H1 (cell line): ENCODE measurements around the gene EPHA2. TPM values are rescaled to one million over a fixed set of nuclear protein-coding genes. Genes with fewer than 3 reads are reported as not detected.

Experiments used
- CTCF ChIA-PET: fragments of 300-600 bp; sonication (Branson Sonifier 250); formaldehyde crosslinking; loops from one replicate; lab custom pipeline; 2021; ENCODE audit not compliant: partially characterized antibody; lab: Charles Lee
- POLR2A ChIA-PET: fragments of 300-600 bp; sonication (Branson Sonifier 250); formaldehyde crosslinking; loops from one replicate; lab custom pipeline; 2021; ENCODE audit warnings: inconsistent platforms; ENCODE audit not compliant: partially characterized antibody; lab: Charles Lee
- DNase-seq, 2 experiments: peaks; one replicate each; pipeline versions ENCODE4 v3.0.0 to v3.0.0-alpha.2; 2010 to 2022; ENCODE audit warnings: low spot score in 2 of 2, low read depth in 1 of 2, mixed read lengths in 1 of 2
- FAIRE-seq: peaks from 2 replicates; lab custom pipeline; 2011; peaks lifted over from hg19 to GRCh38; lab: Jason Lieb, UNC
- H2AFZ ChIP-seq: 2 replicates; pipeline ENCODE4 v1.8.1; 2012; ENCODE audit warnings: low read length, inconsistent platforms
- H2AK5ac ChIP-seq: 2 replicates; pipeline ENCODE4 v1.6.1; 2013; ENCODE audit warnings: low read depth, low read length
- H2BK120ac ChIP-seq: replicated peaks from 2 replicates; pipeline ENCODE3; 2013; ENCODE audit warnings: low read depth, low read length, inconsistent platforms
- H2BK12ac ChIP-seq: 2 replicates; pipeline ENCODE4 v1.6.1; 2013; ENCODE audit warnings: low read depth, low read length
- H2BK15ac ChIP-seq: 2 replicates; pipeline ENCODE4 v1.6.1; 2013; ENCODE audit warnings: low read length
- H2BK20ac ChIP-seq: 2 replicates; pipeline ENCODE4 v1.6.1; 2013; ENCODE audit warnings: low read length
- H2BK5ac ChIP-seq: 2 replicates; pipeline ENCODE4 v1.6.1; 2013; ENCODE audit warnings: low read depth, low read length
- H3K14ac ChIP-seq: 2 replicates; pipeline ENCODE4 v1.6.1; 2013; ENCODE audit warnings: inconsistent platforms; ENCODE audit not compliant: insufficient read length
- H3K18ac ChIP-seq: 2 replicates; pipeline ENCODE4 v1.6.1; 2013; ENCODE audit warnings: low read length; ENCODE audit errors: extremely low read depth
- H3K23ac ChIP-seq: 2 replicates; pipeline ENCODE4 v1.6.1; 2013; ENCODE audit warnings: inconsistent platforms; ENCODE audit not compliant: insufficient read length
- H3K23me2 ChIP-seq: 2 replicates; pipeline ENCODE4 v1.6.1; 2013; ENCODE audit warnings: low read depth, low read length
- H3K27ac ChIP-seq: 2 replicates; pipeline ENCODE4 v1.6.1; 2011; ENCODE audit warnings: low read depth, low read length, inconsistent platforms
- H3K27me3 ChIP-seq, 4 experiments: replicated peaks in 1 of 4; 1 replicate in 1 of 4; 2 replicates in 3 of 4; pipeline versions ENCODE4 v1.6.1 to v1.8.1; 2011 to 2013; ENCODE audit warnings: low read length in 3 of 4, mild to moderate bottlenecking in 3 of 4, inconsistent platforms in 2 of 4, mixed read lengths in 2 of 4, moderate library complexity in 1 of 4; ENCODE audit not compliant: control insufficient read depth in 3 of 4, insufficient read depth in 3 of 4; ENCODE audit errors: extremely low read depth in 1 of 4
- H3K36me3 ChIP-seq, 4 experiments: 2 replicates each; pipeline versions ENCODE4 v1.6.1 to v1.8.1; 2011 to 2013; ENCODE audit warnings: mild to moderate bottlenecking in 4 of 4, low read length in 3 of 4, moderate library complexity in 2 of 4, control low read depth in 1 of 4, inconsistent platforms in 1 of 4; ENCODE audit not compliant: insufficient read depth in 4 of 4, control insufficient read depth in 2 of 4
- H3K4ac ChIP-seq: replicated peaks from 2 replicates; pipeline ENCODE3; 2013; ENCODE audit warnings: low read length, low read depth, mixed read lengths, inconsistent platforms; ENCODE audit not compliant: insufficient read length
- H3K4me1 ChIP-seq, 4 experiments: replicated peaks in 1 of 4; 1 replicate in 1 of 4; 2 replicates in 3 of 4; pipeline versions ENCODE4 v1.6.1 to v1.8.1; 2011 to 2013; ENCODE audit warnings: low read length in 3 of 4, inconsistent platforms in 2 of 4, mixed read lengths in 1 of 4; ENCODE audit not compliant: insufficient read depth in 4 of 4, control insufficient read depth in 3 of 4
- H3K4me2 ChIP-seq, 2 experiments: 2 replicates each; pipeline versions ENCODE4 v1.6.1 to v1.8.1; 2011 to 2013; ENCODE audit warnings: low read depth in 2 of 2, low read length in 2 of 2, control low read depth in 1 of 2, inconsistent platforms in 1 of 2, mild to moderate bottlenecking in 1 of 2; ENCODE audit not compliant: insufficient read depth in 1 of 2
- H3K4me3 ChIP-seq, 4 experiments: fragments of 200-600, 300-600 bp in 1 of 4; sonication (generic), shearing (Covaris generic), sonication (Bioruptor Twin) in 1 of 4; 2 replicates each; pipeline versions ENCODE4 v1.5.1 to v1.8.1; 2011 to 2016; ENCODE audit warnings: low read length in 4 of 4, low read depth in 3 of 4, control low read depth in 2 of 4, inconsistent platforms in 2 of 4, mild to moderate bottlenecking in 2 of 4, mixed read lengths in 1 of 4, moderate library complexity in 1 of 4; ENCODE audit not compliant: insufficient read depth in 2 of 4; ENCODE audit errors: extremely low read depth in 1 of 4
- H3K56ac ChIP-seq: replicated peaks from 2 replicates; pipeline ENCODE3; 2013; ENCODE audit warnings: low read depth, mild to moderate bottlenecking, mixed read lengths, low read length, inconsistent platforms; ENCODE audit not compliant: insufficient read length
- H3K79me1 ChIP-seq: 2 replicates; pipeline ENCODE4 v1.6.1; 2013; ENCODE audit warnings: low read depth, low read length, control low read depth
- H3K79me2 ChIP-seq, 2 experiments: 2 replicates each; pipeline versions ENCODE4 v1.6.1 to v1.8.1; 2012 to 2013; ENCODE audit warnings: low read length in 2 of 2, mild to moderate bottlenecking in 2 of 2, inconsistent platforms in 1 of 2; ENCODE audit not compliant: insufficient read depth in 2 of 2, control insufficient read depth in 1 of 2
- H3K9ac ChIP-seq, 4 experiments: replicated peaks in 1 of 4; 1 replicate in 1 of 4; 2 replicates in 3 of 4; pipeline versions ENCODE4 v1.6.1 to v1.8.1; 2011 to 2013; ENCODE audit warnings: low read depth in 3 of 4, low read length in 3 of 4, control low read depth in 2 of 4, mild to moderate bottlenecking in 2 of 4, moderate library complexity in 2 of 4, inconsistent platforms in 1 of 4; ENCODE audit errors: extremely low read depth in 1 of 4
- H3K9me3 ChIP-seq, 2 experiments: 2 replicates each; pipeline versions ENCODE4 v1.6.1 to v1.8.1; 2012 to 2013; ENCODE audit warnings: mild to moderate bottlenecking in 2 of 2, moderate library complexity in 2 of 2, control low read depth in 1 of 2, inconsistent platforms in 1 of 2, low read depth in 1 of 2, low read length in 1 of 2, mixed read lengths in 1 of 2; ENCODE audit not compliant: insufficient read depth in 2 of 2
- H4K20me1 ChIP-seq, 2 experiments: replicated peaks in 1 of 2; 2 replicates each; pipeline versions ENCODE3 to v1.8.1; 2011 to 2013; ENCODE audit warnings: inconsistent platforms in 2 of 2, low read length in 2 of 2, mild to moderate bottlenecking in 1 of 2; ENCODE audit not compliant: insufficient read depth in 2 of 2, control insufficient read depth in 1 of 2
- H4K5ac ChIP-seq: 2 replicates; pipeline ENCODE4 v1.6.1; 2013; ENCODE audit warnings: low read length, low read depth, mixed read lengths, inconsistent platforms; ENCODE audit not compliant: insufficient read length
- H4K8ac ChIP-seq: 2 replicates; pipeline ENCODE4 v1.8.0; 2013; ENCODE audit warnings: mild to moderate bottlenecking, moderate library complexity, low read length, inconsistent platforms; ENCODE audit not compliant: insufficient read depth; ENCODE audit errors: extremely low read depth
- H4K91ac ChIP-seq: replicated peaks from 2 replicates; pipeline ENCODE3; 2013; ENCODE audit warnings: low read length, mixed read lengths, inconsistent platforms; ENCODE audit not compliant: insufficient read length
- BRCA1 ChIP-seq: IDR thresholded peaks from 2 replicates; pipeline ENCODE4 v1.6.1; 2012; ENCODE audit warnings: low read depth, low read length, improper control_type of control experiment
- CHD2 ChIP-seq: IDR thresholded peaks from 2 replicates; pipeline ENCODE4 v1.6.1; 2012; ENCODE audit warnings: low read length, improper control_type of control experiment
- E2F6 ChIP-seq: IDR thresholded peaks from 2 replicates; pipeline ENCODE4 v1.6.1; 2012; ENCODE audit warnings: inconsistent platforms
- WGBS, 2 experiments: shearing (Covaris generic) in 1 of 2; methylation state at CpG; one replicate each; pipeline versions ENCODE4 v1.1.6 to v1.1.7; 2013 to 2015; ENCODE audit warnings: low lambda C conversion rate in 2 of 2, mixed read lengths in 2 of 2, inconsistent platforms in 1 of 2, low coverage in 1 of 2, missing lambda C conversion rate in 1 of 2; ENCODE audit not compliant: insufficient replicate concordance in 2 of 2, insufficient coverage in 1 of 2, insufficient read length in 1 of 2; ENCODE audit errors: extremely low coverage in 1 of 2, missing lambda C conversion rate in 1 of 2; 5-methylcytosine and 5-hydroxymethylcytosine counted together
- polyA plus RNA-seq, 7 experiments: library from polyadenylated mRNA; depleted of rRNA in 3 of 7; stranded (reverse) in 5 of 7; unstranded in 2 of 7; fragments of >200 nt in 5 of 7; fragments of 200-250 nt in 2 of 7; gene quantifications; 1 replicate in 5 of 7; 2 replicates in 1 of 7; 4 replicates in 1 of 7; pipeline versions ENCODE4 v1.2.1 to v1.2.3, GENCODE V29; 2011 to 2013; ENCODE audit warnings: missing spikeins in 2 of 7, mixed read lengths in 2 of 7
- total RNA-seq: library from RNA; stranded (reverse); fragmentation: NEBNext Ultra II Directional; extraction: Animal tissue kit (Norgen Biotek cat#: 25700); gene quantifications from 2 replicates; pipeline ENCODE4 v1.2.1, GENCODE V29; 2021

EPHA2 gene
- total and polyA plus RNA-seq, 2 of the 8 experiments (the other 6 are each of a cell fraction or from before 2014, with no cell fraction given) = 26.8 to 33.6 TPM

DNA sequence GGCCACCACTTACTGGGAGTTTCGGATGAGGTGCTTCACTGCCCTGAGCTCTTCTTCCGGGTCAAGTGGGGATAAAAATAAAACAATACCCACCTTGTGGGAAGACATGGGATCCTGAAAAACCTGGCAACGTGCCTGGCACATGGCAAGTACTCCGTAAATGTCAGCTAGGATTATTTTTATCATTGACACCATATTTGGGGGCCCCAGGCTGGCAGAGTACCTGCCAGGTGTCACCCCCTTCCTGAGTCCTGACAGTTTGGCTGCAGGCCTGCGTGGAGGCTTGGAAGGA lies 9.2 kb upstream of the EPHA2 start:
- Histone ChIP-seq H2BK20ac (no peak overlapping the region), H3K27ac (no peak overlapping the region), H3K79me2 (no peaks in the 10 kb centered on the region), H3K56ac (no peak overlapping the region), H3K4me2 (no peak overlapping the region), H2BK15ac (peak overlapping the region; percentile 92), H3K14ac (no peak overlapping the region), H3K23ac (no peak overlapping the region), H2BK5ac (no peak overlapping the region), H2AK5ac (no peak overlapping the region), H4K20me1 (no peaks in the 10 kb centered on the region), H3K27me3 (no peaks in the 10 kb centered on the region; a peak in 1 of 7 replicates), H3K4me1 (peaks cover 8 to 25% (median 11%) of the 10 kb centered on the region in 4 experiments), H3K79me1 (no peaks in the 10 kb centered on the region), H4K8ac (no peak overlapping the region), H3K9ac (no peak overlapping the region), H3K4me3 (no peak overlapping the region), H2AFZ (no peak overlapping the region), H3K9me3 (no peaks in the 10 kb centered on the region), H2BK12ac (0 out of 2 replicates have a peak overlapping the region, but pooled peaks have one; percentile 86), H3K4ac (no peak overlapping the region), H4K5ac (no peak overlapping the region)
- ChIA-PET CTCF (interaction anchor here (0.8 to 6.8 kb wide), 7 partner anchors 12 to 108 kb away, joined by 3 to 70 read pairs (median 6); partner anchors contain the start of gene EPHA2), POLR2A (interaction anchor here (0.8 to 9.1 kb wide), 7 partner anchors 11 to 187 kb away, joined by 3 to 104 read pairs (median 3); partner anchors contain the start of genes ARHGEF19, EPHA2 and FBXO42)
- no peak for FAIRE-seq
- 78% methylated on average over 5 of the region's 5 CpGs; no CpG with 5 or more reads in 1 of the 2 experiments for WGBS, 2 experiments
- no peak for TF ChIP-seq BRCA1
- no peak for TF ChIP-seq E2F6
- TF ChIP-seq CHD2 = no peak
- TF ChIP-seq, all 59 proteins: peak for 0
- Histone ChIP-seq H2BK120ac (no peak overlapping the region), H3K36me3 (no peaks in the 10 kb centered on the region), H3K23me2 (peaks cover 4% of the 10 kb centered on the region; the same call in 1 of the 2 replicates), H3K18ac (no peak overlapping the region; the same call in 1 of the 2 replicates), H4K91ac (no peak overlapping the region)
- no peak for DNase-seq
